GM06990 (cell line): ENCODE data around the gene AK1.

Source experiments
- DNase-seq: peaks from one replicate; pipeline ENCODE4 v3.0.0-alpha.2; 2011; ENCODE audit not compliant: insufficient read length; ENCODE audit errors: extremely low read depth
- H3K27me3 ChIP-seq: replicated peaks from 2 replicates; pipeline ENCODE4 v1.6.0; 2011; ENCODE audit warnings: low read length; ENCODE audit not compliant: control insufficient read depth, insufficient read depth
- H3K36me3 ChIP-seq: 2 replicates; pipeline ENCODE4 v1.5.1; 2011; ENCODE audit warnings: low read length; ENCODE audit not compliant: control insufficient read depth, insufficient read depth
- H3K4me3 ChIP-seq: replicated peaks from 2 replicates; pipeline ENCODE4 v1.5.1; 2011; ENCODE audit warnings: low read depth, mild to moderate bottlenecking, control low read depth, low read length
- TF ChIP-seq, protein P1 (sequence below): IDR thresholded peaks from 2 replicates; pipeline ENCODE4 v1.5.1; 2011; ENCODE audit warnings: low read length, control low read depth, mild to moderate bottlenecking, inconsistent platforms; ENCODE audit not compliant: insufficient read depth, poor library complexity, severe bottlenecking

Gene AK1

DNA sequence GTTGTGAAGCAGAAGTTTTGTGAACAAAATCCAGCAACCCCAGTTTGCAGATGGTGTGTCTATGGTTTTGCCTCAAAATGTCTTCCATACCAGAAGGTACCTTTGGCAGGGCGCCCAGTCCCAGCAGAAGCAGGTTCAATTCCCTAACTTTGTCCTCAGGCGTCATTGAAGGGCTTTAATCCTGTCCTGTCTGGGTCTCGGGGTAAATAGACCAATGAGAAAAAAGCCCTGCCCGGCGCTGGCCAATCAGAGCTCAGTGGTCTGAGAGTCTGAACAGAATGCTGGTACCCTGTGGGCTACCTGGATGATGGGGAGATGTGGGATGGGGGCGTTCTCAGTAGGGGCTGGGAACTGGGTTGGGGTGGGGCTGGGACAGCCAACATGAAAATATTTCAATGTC is 45.6 kb upstream of the AK1 start:
- no peaks in the 10 kb centered on the region; the same call in 1 of the 2 replicates for H3K36me3 ChIP-seq
- no peaks in the 10 kb centered on the region; the same call in 1 of the 2 replicates for H3K27me3 ChIP-seq
- no peak overlapping the region for H3K4me3 ChIP-seq
- TF ChIP-seq, protein P1, sequence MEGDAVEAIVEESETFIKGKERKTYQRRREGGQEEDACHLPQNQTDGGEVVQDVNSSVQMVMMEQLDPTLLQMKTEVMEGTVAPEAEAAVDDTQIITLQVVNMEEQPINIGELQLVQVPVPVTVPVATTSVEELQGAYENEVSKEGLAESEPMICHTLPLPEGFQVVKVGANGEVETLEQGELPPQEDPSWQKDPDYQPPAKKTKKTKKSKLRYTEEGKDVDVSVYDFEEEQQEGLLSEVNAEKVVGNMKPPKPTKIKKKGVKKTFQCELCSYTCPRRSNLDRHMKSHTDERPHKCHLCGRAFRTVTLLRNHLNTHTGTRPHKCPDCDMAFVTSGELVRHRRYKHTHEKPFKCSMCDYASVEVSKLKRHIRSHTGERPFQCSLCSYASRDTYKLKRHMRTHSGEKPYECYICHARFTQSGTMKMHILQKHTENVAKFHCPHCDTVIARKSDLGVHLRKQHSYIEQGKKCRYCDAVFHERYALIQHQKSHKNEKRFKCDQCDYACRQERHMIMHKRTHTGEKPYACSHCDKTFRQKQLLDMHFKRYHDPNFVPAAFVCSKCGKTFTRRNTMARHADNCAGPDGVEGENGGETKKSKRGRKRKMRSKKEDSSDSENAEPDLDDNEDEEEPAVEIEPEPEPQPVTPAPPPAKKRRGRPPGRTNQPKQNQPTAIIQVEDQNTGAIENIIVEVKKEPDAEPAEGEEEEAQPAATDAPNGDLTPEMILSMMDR, result no peak
- no peak for DNase-seq

DNA sequence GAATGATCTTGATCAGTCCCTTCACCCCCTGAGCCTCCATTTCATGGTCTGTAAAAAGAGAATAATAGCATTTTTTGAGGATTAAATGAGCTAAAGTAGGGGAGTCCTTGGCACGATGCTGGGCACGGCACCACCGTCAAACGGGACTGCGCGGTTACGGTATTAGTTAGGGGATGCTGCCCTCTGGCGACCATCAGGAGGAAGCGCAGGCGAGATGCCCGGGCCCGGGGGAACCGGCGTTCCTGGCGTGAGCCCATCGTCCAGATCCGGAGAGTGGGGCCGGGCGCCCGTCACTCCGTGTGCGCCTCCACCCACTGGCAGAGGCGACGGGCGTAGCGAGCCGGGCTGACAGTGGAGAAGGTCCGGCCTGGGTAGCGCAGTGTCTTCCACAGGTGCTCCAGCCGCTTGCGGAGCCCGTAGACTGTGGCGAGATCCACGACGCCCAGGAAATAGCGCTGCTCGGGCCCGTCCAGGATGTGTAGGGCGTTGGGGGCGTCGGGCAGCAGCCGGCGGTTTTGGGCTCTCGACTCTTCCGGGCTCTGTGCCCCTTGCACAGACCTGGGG is 44.2 kb upstream of the AK1 start:
- H3K27me3 ChIP-seq, result no peaks in the 10 kb centered on the region
- DNase-seq, result peak; percentile 70
- H3K36me3 ChIP-seq, result no peaks in the 10 kb centered on the region; the same call in 1 of the 2 replicates
- TF ChIP-seq, protein P1, result peak; percentile 92
- no peak overlapping the region for H3K4me3 ChIP-seq

DNA sequence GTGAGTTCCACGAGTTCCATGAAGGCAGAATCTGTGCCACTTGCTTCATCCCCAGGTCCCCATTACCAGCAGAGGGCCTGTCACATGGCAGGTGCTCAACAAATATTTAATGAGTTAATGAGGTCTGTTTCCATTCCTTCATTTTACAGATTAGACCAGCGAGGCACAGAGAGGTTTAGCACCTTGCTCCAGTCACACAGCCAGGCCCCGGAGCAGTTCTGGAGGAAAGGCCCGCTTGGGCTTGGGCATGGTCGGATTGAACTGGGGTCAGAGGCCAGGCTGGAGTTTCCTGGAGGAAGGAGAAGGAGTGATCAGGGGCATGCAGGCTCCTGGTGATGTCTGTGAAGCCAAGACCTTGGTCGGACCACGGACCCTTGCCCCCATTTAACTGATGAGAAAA is 43.3 kb upstream of the AK1 start:
- no peaks in the 10 kb centered on the region for H3K27me3 ChIP-seq
- H3K4me3 ChIP-seq, result no peak overlapping the region
- H3K36me3 ChIP-seq, result no peaks in the 10 kb centered on the region; the same call in 1 of the 2 replicates
- TF ChIP-seq, protein P1, result no peak
- DNase-seq, result no peak

DNA sequence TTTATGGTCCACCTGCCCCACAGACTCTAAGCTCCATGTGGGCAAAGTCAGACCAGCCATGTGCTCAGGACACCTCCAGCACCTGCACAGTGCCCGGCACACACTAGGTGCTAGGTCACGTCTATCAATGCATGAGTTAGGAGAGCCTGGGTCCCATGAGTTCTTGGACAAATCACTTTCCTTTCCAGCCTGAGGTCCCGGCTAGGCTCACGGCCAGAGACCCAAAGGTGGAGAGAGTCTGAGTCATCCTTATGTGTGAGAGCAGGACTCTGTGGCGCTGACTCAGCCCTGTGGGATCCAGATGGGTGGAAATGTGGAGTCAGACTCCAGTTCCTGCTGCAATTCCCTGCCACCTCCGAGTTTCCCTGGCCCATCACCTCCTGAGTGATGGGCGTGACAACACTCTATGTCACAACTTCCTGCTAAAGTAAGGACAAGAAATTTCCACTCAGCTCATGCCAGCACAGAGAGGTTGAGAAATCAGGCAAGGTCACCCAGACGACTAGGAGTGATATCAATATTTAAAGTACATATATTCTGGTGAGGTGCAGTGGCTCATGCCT is 41.9 kb upstream of the AK1 start:
- DNase-seq, result no peak
- Histone ChIP-seq H3K36me3 (peaks cover 4% of the 10 kb centered on the region; the same call in 1 of the 2 replicates), H3K4me3 (no peak overlapping the region), H3K27me3 (no peaks in the 10 kb centered on the region)
- TF ChIP-seq, protein P1, result no peak

DNA sequence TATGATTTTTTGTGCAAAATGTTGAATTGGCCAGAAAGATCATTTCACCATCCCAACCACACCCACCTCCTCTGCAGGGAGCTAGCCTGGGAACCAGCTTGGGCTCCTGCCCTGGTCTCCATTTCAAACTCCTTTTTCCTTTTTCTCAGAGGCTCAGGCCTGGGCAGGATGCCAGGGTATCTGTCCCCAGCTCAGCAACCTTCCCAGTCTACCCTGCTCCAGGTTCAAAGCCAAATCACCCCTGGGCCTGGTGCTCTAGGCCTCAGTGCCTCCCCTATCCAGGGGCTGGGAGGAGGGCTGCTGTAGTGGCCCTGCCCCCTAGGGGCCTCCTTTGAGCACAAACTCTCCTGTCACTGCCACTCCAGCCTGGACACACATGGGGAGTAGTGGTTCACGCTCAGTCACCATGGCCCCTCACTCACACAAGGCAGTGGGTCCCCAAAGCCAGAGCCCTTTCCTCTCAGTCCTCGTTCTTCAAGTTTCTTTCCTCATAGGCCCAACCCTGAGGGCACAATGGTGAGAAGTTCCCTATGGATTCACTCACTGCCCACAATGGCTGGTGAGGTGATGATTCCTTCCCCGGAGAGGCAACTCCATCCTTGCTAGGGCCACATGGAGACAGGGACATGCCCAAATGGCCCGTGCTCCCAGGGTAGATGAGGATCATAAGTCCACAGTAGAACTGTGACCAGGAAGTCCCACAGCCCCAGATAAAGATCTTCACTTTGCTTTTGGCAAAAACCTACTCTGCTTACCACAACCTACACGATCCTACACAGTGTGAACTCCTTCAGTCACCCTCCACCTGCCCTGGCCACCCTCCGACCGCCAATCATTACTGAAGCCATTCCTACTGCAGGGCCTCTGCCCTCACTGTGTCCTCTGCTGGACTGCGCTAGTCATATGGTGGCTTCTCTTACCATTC is 41.0 kb upstream of the AK1 start:
- DNase-seq, result peak; percentile 26
- TF ChIP-seq, protein P1, result peak; percentile 50
- H3K27me3 ChIP-seq, result no peaks in the 10 kb centered on the region
- peaks cover 7% of the 10 kb centered on the region for H3K36me3 ChIP-seq
- no peak overlapping the region for H3K4me3 ChIP-seq
